ENCODE results near the gene DOCK1. TPM values are rescaled to one million over a fixed set of nuclear protein-coding genes. Genes with fewer than 3 reads are reported as not detected.

DOCK1 gene
- total RNA-seq, 4 donors from 2014 or later = 4.3 to 6.0 (median 4.8) TPM

DNA sequence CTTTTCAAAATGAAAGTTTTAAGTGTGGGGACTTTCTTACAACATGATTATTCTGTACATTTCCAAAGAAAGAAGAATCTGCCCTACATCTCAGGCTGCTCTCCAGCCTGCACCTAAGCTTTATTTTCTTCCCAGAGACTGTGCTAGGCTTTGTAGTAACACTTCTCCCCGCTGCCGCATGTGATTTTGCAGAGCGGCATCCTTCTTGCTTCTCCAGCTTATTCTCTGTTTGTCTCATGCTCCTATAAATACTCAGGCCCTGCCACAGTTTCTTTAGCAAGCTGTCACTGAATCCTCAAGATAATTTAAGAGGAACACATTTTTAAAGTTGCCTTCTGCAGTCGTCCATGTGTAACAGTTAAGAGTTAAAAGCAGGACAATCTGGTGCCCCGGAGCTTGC lies 237.6 kb downstream of the DOCK1 start:
- ATAC-seq (no peak), DNase-seq (no peak)
- intact Hi-C loops (cut with DNase I; ENCODE audit: low total_unique reads) = no loop called here
- Histone ChIP-seq H3K4me1 (no peaks in the 10 kb centered on the region), H3K4me3 (no peak overlapping the region), H3K27ac (no peak overlapping the region), H3K36me3 (no peaks in the 10 kb centered on the region), H3K27me3 (no peaks in the 10 kb centered on the region), H3K9me3 (no peaks in the 10 kb centered on the region)
- in situ Hi-C loops (cut with MboI; ENCODE audit: low sequenced_read_pairs in 4 of 4) = no loop called here
- TF ChIP-seq, protein P1, sequence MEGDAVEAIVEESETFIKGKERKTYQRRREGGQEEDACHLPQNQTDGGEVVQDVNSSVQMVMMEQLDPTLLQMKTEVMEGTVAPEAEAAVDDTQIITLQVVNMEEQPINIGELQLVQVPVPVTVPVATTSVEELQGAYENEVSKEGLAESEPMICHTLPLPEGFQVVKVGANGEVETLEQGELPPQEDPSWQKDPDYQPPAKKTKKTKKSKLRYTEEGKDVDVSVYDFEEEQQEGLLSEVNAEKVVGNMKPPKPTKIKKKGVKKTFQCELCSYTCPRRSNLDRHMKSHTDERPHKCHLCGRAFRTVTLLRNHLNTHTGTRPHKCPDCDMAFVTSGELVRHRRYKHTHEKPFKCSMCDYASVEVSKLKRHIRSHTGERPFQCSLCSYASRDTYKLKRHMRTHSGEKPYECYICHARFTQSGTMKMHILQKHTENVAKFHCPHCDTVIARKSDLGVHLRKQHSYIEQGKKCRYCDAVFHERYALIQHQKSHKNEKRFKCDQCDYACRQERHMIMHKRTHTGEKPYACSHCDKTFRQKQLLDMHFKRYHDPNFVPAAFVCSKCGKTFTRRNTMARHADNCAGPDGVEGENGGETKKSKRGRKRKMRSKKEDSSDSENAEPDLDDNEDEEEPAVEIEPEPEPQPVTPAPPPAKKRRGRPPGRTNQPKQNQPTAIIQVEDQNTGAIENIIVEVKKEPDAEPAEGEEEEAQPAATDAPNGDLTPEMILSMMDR (IDR thresholded peaks at IDR 0.05 in 4 of 5, conservative IDR thresholded peaks at IDR 0.05 in 1 of 5) = no peak
- no peak for TF ChIP-seq POLR2A (IDR thresholded peaks at IDR 0.05)

DNA sequence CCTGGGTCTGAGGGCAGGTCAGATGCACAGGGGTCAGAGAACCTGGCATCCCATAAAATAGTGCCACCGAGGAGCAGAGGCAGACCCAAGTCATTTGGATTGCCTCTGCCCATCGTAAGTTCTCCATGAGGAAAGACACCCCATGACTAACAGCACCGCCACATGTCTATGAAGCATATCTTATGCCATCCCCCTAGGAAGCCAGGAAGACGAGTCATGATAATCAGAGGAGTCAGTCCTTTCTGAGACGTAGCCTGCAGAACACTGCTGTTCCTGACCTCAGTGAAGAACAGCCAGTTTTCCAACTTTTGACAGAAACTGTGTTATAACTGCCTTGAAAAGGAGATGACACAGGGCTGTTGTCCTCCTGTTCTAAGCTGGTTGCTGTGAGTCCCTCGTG lies 239.9 kb downstream of the DOCK1 start:
- DNase-seq (no peak), ATAC-seq (no peak)
- Histone ChIP-seq H3K36me3 (no peaks in the 10 kb centered on the region), H3K4me3 (no peak overlapping the region), H3K27ac (no peak overlapping the region), H3K4me1 (no peaks in the 10 kb centered on the region), H3K9me3 (no peaks in the 10 kb centered on the region), H3K27me3 (no peaks in the 10 kb centered on the region)
- in situ Hi-C loops (cut with MboI; ENCODE audit: low sequenced_read_pairs in 4 of 4) (no loop called here), intact Hi-C loops (cut with DNase I; ENCODE audit: low total_unique reads) (no loop called here)
- no peak for TF ChIP-seq POLR2A (IDR thresholded peaks at IDR 0.05)
- TF ChIP-seq, protein P1 (IDR thresholded peaks at IDR 0.05 in 4 of 5, conservative IDR thresholded peaks at IDR 0.05 in 1 of 5) = no peak

DNA sequence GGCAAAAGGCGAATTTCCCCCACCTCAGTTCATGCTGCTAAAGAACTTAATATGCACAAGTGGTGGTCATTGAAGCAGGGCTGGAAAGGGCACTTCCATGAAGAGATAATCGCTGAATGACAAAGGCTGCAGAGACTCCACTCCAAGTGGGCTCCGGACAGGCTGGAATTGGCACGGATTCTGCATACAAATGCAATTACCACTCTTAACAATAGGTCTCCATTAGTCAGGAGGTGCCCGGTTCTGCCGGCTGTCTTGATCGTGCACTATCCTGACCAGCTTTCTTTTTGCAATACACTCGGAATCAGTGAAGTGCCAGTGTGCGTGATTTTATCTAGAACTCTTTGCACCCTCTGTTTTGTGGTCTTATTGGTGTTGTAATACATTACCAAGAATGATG lies 241.4 kb downstream of the DOCK1 start:
- no peak overlapping the region for H3K27ac ChIP-seq
- DNase-seq (no peak), ATAC-seq (no peak)
- no peaks in the 10 kb centered on the region for H3K9me3 ChIP-seq
- intact Hi-C loops (cut with DNase I; ENCODE audit: low total_unique reads) = no loop called here
- H3K36me3 ChIP-seq = no peaks in the 10 kb centered on the region
- H3K4me3 ChIP-seq = no peak overlapping the region
- H3K27me3 ChIP-seq = no peaks in the 10 kb centered on the region
- H3K4me1 ChIP-seq = no peaks in the 10 kb centered on the region
- TF ChIP-seq POLR2A (IDR thresholded peaks at IDR 0.05) = no peak
- TF ChIP-seq, protein P1 (IDR thresholded peaks at IDR 0.05 in 4 of 5, conservative IDR thresholded peaks at IDR 0.05 in 1 of 5) = no peak
- in situ Hi-C loops (cut with MboI; ENCODE audit: low sequenced_read_pairs in 4 of 4) = no loop called here

DNA sequence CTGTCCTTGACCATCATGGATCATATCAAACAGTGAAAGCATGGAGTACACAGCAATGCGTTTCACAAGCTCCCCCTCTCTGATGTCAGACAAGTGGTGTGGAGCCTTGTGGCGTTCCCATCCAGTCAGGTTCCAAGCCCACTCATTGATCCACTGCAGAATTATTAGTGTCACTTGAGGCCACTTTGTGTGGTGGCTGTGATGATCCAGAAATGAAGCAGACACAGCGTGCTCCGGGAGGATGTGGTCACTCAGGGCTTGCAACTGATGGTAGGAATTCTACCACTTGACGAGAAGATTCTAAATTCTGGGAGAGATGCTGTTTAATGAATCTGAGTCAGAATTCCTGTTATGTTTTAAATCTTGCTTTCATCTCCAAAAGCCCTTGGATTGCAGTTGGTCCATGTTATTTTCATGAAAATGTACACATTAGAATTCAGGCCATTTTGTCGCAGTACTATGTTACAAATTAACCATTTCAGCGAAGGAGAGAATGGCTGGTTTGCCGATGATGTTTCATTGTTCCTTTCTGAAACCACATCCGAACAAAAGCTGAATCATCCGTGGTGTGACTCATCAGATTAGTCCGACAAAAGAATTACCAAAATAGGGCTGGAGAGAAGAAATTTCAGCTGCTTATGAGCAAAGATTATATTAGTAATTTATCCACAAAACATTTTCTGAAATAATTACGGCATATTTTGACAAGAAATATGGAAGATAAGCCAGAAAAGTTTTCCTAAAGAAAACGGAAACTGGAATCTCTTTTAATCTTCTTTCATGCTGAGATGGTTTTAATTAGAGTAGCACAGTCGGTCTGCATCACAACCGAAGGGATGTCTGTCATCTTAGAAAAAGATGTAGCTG lies 243.1 kb downstream of the DOCK1 start:
- in situ Hi-C loops (cut with MboI; ENCODE audit: low sequenced_read_pairs in 4 of 4) (no loop called here), intact Hi-C loops (cut with DNase I; ENCODE audit: low total_unique reads) (no loop called here)
- H3K27me3 ChIP-seq = no peaks in the 10 kb centered on the region
- TF ChIP-seq, protein P1 (IDR thresholded peaks at IDR 0.05 in 4 of 5, conservative IDR thresholded peaks at IDR 0.05 in 1 of 5) = no peak
- no peak for TF ChIP-seq POLR2A (IDR thresholded peaks at IDR 0.05)
- H3K36me3 ChIP-seq = no peaks in the 10 kb centered on the region
- DNase-seq (no peak), ATAC-seq (no peak)
- H3K9me3 ChIP-seq = no peaks in the 10 kb centered on the region
- no peak overlapping the region for H3K27ac ChIP-seq
- H3K4me3 ChIP-seq = no peak overlapping the region
- no peaks in the 10 kb centered on the region for H3K4me1 ChIP-seq

DNA sequence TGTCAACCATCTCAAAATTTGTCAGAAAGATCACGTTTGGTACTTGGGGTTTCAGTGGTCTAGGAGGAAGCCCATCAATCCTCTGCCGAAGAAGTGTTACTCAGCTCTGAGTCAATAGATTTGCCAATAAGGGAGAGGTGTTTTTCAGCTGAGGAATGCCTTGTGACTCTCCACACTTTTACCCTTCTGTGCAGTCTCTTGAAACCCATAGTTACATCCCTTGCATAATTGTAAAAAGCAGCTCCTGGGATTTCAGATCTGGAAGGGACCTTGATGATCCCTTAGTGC lies 243.6 kb downstream of the DOCK1 start:
- no peak for TF ChIP-seq POLR2A (IDR thresholded peaks at IDR 0.05)
- TF ChIP-seq, protein P1 (IDR thresholded peaks at IDR 0.05 in 4 of 5, conservative IDR thresholded peaks at IDR 0.05 in 1 of 5) = no peak

More for the DNA sequence above, 243.6 kb downstream of the DOCK1 start:
- Histone ChIP-seq H3K27me3 (no peaks in the 10 kb centered on the region), H3K27ac (no peak overlapping the region), H3K4me1 (no peaks in the 10 kb centered on the region), H3K36me3 (no peaks in the 10 kb centered on the region), H3K4me3 (no peak overlapping the region), H3K9me3 (no peaks in the 10 kb centered on the region)
- in situ Hi-C loops (cut with MboI; ENCODE audit: low sequenced_read_pairs in 4 of 4) = no loop called here
- DNase-seq = no peak
- ATAC-seq = no peak
- intact Hi-C loops (cut with DNase I; ENCODE audit: low total_unique reads) = no loop called here

Data from gastrocnemius medialis (tissue), 4 donors.